K562 treated with DMSO at 1 percent for 24 hours (cell line): ENCODE measurements around the gene CDK16. TPM values are rescaled to one million over a fixed set of nuclear protein-coding genes. Genes with fewer than 3 reads are reported as not detected.

Experiments
- total RNA-seq: library from RNA; unstranded; fragments of 300-600 nt; gene quantifications from 2 replicates; pipeline ENCODE4 v1.2.3, GENCODE V29; 2022; ENCODE audit warnings: low read depth; ENCODE audit not compliant: insufficient read depth

The CDK16 gene
- 89.8 and 92.4 TPM in 2 replicates for total RNA-seq

DNA sequence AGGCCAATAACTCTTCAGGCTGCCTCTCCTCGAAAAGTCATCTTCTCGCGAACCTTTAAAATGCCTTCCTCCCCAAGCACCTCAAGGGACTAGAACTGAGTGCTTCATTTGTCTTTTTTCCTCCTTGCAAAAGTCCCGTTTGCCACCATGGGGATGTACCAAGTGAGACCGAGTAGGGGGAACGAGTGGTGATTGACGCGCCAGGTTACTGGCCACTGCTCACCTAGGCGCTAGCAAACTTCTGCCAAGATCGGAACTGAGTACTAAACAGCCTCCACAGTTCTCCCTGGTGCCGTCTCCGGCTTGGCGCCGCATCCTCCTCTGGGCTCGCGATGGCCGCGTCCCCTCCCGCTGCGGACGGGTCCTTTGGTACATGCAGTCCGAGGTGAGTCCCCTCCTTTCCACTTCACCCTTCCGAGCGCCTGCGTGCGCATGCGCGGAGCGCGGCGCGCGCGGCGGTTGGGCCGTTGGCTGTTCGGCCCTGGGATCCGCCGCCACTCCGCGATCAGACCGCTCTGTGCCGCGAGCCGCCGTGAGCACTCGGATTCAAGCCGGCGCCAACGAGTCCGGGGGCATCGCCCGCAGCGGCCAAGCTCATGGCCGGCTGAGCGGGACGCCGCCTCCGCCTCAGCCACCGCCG, at the start of gene CDK16:
TSS of gene CDK16 (plus strand) at position 402 of the 640 bp plus-strand sequence. CDS start 4,877 bp downstream, outside the sequence.

DNA sequence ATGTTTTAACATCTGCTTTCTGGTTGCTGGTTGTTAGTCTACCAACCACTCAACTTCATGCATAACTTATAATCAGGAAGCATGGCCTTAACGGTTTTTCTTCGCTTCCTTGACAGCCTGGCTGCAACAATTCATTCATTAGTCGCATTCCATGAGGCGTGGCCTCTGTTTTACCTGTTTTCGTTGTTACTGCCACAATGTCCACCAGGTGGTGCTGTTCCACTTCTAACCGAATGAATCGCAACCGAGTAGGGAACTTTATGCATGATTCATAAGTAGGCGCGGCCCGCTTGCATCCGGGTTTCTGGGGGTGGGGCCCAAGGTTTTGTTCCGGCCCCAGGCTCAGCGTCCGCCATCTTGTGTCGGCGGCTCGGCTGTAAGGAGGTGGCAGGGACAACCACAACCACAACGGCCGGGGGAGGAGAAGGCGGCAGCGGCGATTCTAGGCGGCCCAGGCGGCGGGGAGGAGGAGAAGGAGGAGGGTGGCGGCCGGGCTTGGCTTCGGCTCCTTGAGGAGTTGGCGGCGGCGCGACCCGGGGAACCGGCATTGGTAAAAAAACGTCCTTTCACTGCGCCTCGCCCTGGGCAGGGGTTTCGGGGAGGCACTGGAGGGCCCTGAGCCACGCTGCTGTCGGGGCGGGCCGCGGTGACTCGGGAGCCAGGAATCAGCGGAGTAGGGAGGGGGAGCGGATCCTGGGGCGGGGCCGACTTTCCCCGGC, 24.8 kb upstream of the CDK16 start, which contains the start of gene UBA1:
TSS of gene UBA1 (plus strand) at position 355 of the 719 bp plus-strand sequence. CDS start 4,974 bp downstream, outside the sequence.

DNA sequence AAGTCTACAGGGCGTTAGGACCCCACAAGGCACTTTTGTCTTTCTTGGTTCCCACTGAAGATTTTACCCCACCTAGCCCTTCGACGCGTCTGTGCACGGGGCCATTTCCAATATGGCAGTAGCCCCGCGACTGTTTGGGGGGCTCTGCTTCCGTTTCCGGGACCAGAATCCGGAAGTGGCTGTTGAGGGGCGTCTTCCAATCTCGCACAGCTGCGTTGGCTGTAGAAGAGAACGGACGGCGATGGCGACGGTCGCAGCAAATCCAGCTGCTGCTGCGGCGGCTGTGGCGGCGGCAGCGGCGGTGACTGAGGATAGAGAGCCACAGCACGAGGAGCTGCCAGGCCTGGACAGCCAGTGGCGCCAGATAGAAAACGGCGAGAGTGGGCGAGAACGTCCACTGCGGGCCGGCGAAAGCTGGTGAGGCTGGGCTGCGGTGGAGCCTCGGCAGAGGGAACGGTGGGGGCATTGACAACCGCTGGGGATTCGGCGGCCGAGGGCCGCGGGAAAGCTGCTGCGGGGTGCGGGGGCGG, 14.4 kb downstream of the CDK16 start, which contains the start of gene USP11:
TSS of gene USP11 (plus strand) at position 207 of the 530 bp plus-strand sequence. CDS start at position 242, 35 bp downstream.

Other genes with a start within 250 kb of the CDK16 start
- not detected in 2 replicates for gene RGN, start 140.2 kb upstream of the CDK16 start, total RNA-seq
- gene NDUFB11, start 74.0 kb upstream of the CDK16 start, total RNA-seq, result 202 and 211 TPM in 2 replicates
- 69.2 and 75.5 TPM in 2 replicates for gene RBM10, start 73.5 kb upstream of the CDK16 start, total RNA-seq
- gene UBA1, start 24.9 kb upstream of the CDK16 start, total RNA-seq, result 270 and 283 TPM in 2 replicates
- 46.2 and 47.7 TPM in 2 replicates for gene USP11, start 14.3 kb downstream of the CDK16 start, total RNA-seq
- not detected in 2 replicates for gene ZNF157, start 151.9 kb downstream of the CDK16 start, total RNA-seq